ENCODE data around the gene ISM2.
A peak's percentile ranks its signal among the peaks of the same experiment; 100 is the strongest.

ISM2 gene

DNA sequence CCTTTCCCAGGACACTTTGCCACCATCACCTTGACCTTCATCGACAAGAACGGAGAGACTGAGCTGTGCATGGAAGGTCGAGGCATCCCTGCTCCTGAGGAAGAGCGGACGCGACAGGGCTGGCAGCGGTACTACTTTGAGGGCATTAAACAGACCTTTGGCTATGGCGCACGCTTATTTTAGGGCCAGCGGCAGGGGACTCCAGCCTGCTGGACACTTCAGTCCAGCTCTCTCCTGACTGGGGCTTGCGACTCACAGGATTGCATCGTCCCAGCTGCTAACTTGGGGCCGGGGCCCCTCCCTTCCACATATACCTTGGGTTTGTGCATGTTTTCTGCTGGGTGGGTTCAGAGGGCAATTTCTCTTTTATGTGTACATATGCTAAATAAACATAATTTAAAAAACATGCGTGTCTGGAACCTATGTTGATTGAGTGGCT, 29.5 kb downstream of the ISM2 start:
- no peak for DNase-seq
- H3K27me3 ChIP-seq = no peaks in the 10 kb centered on the region
- no peaks in the 10 kb centered on the region for H3K9me3 ChIP-seq
- no peak overlapping the region for H3K4me3 ChIP-seq
- peaks cover 51 to 64% (median 55%) of the 10 kb centered on the region in 3 donors for H3K36me3 ChIP-seq
- intact Hi-C loops (cut with DNase I; ENCODE audit: low total_unique reads) = no loop called here
- TF ChIP-seq, protein P1, sequence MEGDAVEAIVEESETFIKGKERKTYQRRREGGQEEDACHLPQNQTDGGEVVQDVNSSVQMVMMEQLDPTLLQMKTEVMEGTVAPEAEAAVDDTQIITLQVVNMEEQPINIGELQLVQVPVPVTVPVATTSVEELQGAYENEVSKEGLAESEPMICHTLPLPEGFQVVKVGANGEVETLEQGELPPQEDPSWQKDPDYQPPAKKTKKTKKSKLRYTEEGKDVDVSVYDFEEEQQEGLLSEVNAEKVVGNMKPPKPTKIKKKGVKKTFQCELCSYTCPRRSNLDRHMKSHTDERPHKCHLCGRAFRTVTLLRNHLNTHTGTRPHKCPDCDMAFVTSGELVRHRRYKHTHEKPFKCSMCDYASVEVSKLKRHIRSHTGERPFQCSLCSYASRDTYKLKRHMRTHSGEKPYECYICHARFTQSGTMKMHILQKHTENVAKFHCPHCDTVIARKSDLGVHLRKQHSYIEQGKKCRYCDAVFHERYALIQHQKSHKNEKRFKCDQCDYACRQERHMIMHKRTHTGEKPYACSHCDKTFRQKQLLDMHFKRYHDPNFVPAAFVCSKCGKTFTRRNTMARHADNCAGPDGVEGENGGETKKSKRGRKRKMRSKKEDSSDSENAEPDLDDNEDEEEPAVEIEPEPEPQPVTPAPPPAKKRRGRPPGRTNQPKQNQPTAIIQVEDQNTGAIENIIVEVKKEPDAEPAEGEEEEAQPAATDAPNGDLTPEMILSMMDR (IDR thresholded peaks at IDR 0.05) = no peak
- H3K4me1 ChIP-seq = no peaks in the 10 kb centered on the region
- no peak overlapping the region for H3K27ac ChIP-seq

DNA sequence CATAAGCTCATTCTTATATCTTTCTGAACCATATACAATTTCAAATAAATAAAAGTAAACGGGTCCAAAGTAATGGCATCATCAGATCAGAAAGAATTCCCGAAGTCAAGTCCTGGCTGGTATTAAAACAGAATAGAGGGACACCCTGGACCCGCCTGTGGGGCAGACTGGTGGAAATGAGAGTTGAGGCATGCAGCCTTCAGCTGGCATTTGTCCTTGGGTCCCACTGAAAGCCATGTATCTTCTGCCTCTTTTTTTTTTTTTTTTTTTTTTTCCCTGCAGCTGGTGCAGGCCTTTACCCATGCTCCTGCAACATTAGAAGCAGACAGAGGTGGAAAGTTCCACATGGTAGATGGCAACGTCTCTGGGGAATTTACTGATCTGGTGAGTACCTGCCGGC, 30.8 kb downstream of the ISM2 start:
- H3K27me3 ChIP-seq = no peaks in the 10 kb centered on the region
- H3K9me3 ChIP-seq = no peaks in the 10 kb centered on the region
- no peak overlapping the region for H3K4me3 ChIP-seq
- TF ChIP-seq, protein P1 (IDR thresholded peaks at IDR 0.05) = no peak
- DNase-seq = no peak
- no peaks in the 10 kb centered on the region for H3K4me1 ChIP-seq
- no peak overlapping the region for H3K27ac ChIP-seq
- intact Hi-C loops (cut with DNase I; ENCODE audit: low total_unique reads) = no loop called here
- H3K36me3 ChIP-seq = peaks cover 64 to 77% (median 67%) of the 10 kb centered on the region in 3 donors

DNA sequence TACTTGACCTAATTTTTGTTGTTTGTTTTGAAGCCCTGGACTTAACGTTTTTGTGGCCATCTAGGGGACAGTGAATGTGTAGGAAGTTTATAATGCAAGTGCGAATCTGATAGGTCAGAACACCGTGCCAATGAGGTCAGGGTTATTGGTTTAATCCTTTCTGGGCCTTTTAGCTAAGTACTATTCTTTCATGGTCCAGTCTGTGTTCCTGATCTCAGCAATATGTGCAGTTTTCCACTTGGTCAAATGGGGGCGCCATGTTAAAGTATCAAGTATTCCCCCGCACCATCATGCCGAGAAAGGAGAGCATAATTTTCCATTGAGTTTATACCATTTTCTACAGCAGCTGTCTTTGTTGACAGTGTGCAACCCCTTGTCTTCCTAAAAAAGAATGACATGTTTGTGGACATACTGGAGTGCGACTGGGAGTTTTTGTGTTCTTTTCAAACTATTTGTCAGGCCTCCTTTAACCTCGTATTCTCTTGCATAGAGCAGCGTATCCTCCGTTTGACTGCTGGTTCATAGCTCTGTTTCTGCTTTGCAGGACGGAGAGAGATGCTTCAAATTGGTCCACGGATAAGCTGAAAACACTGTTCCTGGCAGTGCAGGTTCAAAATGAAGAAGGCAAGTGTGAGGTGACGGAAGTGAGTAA, 39.4 kb downstream of the ISM2 start:
- intact Hi-C loops (cut with DNase I; ENCODE audit: low total_unique reads) = loop anchor here (5.0 kb wide), 2 partner anchors 98 to 248 kb away; partner anchors contain the start of genes ALKBH1 and SLIRP
- H3K36me3 ChIP-seq = peaks cover 42 to 46% (median 46%) of the 10 kb centered on the region in 3 donors

DNA sequence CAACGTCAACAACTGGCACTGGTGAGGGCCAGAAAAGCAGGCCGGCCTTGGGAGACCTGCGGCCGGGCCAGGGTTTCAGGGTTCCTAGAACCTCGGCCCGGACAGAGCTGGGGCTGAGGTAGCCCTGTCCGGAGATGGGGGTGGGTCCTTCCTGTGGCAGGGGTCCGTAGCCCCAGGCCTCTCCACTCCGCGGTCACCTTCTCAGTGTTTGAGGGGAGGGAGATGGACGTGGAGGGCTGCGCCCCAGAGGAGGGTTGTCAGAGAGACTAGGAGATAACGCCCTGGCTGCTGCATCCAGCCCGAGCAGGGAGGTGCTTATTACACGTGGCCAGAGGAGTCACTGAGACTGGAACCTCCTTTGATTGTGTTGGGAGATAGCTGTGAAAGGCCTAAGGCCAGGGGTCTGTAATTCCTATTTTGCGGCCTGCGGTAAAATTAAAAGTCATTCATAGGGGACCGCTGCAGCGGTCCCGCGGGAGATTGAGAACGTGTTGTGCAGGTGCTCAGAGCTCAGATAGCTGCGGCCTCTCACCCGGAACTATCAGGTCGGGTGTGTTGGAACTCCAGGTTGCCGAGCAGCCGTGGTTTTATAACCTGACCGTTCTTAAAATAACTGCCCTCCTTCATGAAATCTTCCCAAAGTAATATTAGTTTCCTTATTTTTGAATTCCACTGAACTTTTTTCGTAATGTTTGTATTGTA, 40.2 kb downstream of the ISM2 start:
- Histone ChIP-seq H3K4me1 (peaks cover 0 to 31% (median 21%) of the 10 kb centered on the region in 4 donors), H3K9me3 (no peaks in the 10 kb centered on the region), H3K27me3 (no peaks in the 10 kb centered on the region), H3K36me3 (peaks cover 34 to 38% (median 38%) of the 10 kb centered on the region in 3 donors), H3K4me3 (peak overlapping the region; percentile 89), H3K27ac (peak overlapping the region; percentile 92 to 94)
- TF ChIP-seq, protein P1 (IDR thresholded peaks at IDR 0.05) = no peak
- intact Hi-C loops (cut with DNase I; ENCODE audit: low total_unique reads) = loop anchor here (5.0 kb wide), 2 partner anchors 99 to 249 kb away; partner anchors contain the start of genes ALKBH1 and SLIRP
- no peak for DNase-seq

More for the DNA sequence above, 39.4 kb downstream of the ISM2 start:
- DNase-seq = peak in 1 of 2 donors; percentile 77
- no peaks in the 10 kb centered on the region for H3K27me3 ChIP-seq
- H3K4me3 ChIP-seq = peak overlapping the region; percentile 89
- H3K9me3 ChIP-seq = no peaks in the 10 kb centered on the region
- H3K4me1 ChIP-seq = peaks cover 0 to 31% (median 21%) of the 10 kb centered on the region in 4 donors
- TF ChIP-seq, protein P1 (IDR thresholded peaks at IDR 0.05) = peak; percentile 31 to 39
- peak overlapping the region in 1 of 2 donors; percentile 94 for H3K27ac ChIP-seq

DNA sequence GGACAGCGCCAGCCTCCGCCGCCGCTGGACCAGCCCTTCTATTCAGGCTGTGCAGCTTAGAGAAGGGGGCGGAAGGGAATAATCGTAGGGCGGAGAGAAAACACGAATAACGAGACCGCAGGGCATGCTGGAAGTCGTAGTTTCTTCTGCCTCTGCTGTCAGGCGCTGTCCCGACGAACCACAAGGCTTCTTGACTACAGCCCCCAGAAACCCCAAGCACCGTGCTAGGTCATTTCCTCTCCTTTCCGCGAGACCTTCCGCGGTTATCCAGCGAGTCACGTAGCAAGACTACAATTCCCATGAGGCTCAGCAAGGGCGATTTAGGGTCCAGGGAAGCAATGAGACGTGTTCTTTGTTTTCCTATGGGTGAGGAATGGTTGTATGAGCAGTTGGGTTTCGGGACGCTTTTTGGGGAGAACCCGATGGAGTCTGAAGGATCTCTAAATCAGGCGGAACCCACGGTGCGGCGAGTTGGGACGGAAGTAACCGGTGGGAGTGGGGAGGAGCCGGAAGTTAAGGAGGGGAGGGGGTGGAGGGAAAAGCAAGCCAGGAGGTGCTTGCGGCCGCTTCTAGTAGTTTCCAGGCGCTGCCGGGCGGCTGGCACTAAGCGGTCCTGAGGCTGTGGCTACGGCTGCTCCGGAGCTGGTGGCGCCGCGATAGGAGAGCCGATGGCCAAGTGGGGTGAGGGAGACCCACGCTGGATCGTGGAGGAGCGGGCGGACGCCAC, 40.9 kb downstream of the ISM2 start, which contains the start of the genes AHSA1 and VIPAS39:
Gene AHSA1 (plus strand): TSS at position 572 of the 727 bp plus-strand sequence. CDS start 97 bp downstream, at position 669.
Gene VIPAS39 (minus strand): TSS at position 80 of the 727 bp plus-strand sequence. CDS start 3,499 bp downstream, outside the sequence.
- intact Hi-C loops (cut with DNase I; ENCODE audit: low total_unique reads) = loop anchor here (5.0 kb wide), 2 partner anchors 100 to 250 kb away; partner anchors contain the start of genes ALKBH1 and SLIRP
- DNase-seq = peak; percentile 97 to 98

More for the DNA sequence above, 40.9 kb downstream of the ISM2 start, which contains the start of the genes AHSA1 and VIPAS39:
- H3K27ac ChIP-seq = peak within 1 kb of the TSS; percentile 92 to 94
- peaks cover 27 to 38% (median 37%) of the 10 kb centered on the region in 3 donors for H3K36me3 ChIP-seq
- no peaks in the 10 kb centered on the region for H3K27me3 ChIP-seq
- H3K4me3 ChIP-seq = peak within 1 kb of the TSS; percentile 89
- no peaks in the 10 kb centered on the region for H3K9me3 ChIP-seq
- TF ChIP-seq, protein P1 (IDR thresholded peaks at IDR 0.05) = no peak
- peaks cover 0 to 31% (median 21%) of the 10 kb centered on the region in 4 donors for H3K4me1 ChIP-seq
